Endothelial cell of hepatic sinusoid (primary cell): ENCODE data around the gene ALDH1B1.
"Not testable (repeated sequence)": the region's sequence is repeated elsewhere in the genome, so short reads cannot be mapped to it uniquely, and the experiment has no call there.

ENCODE experiments used
- in situ Hi-C: cut with HindIII; loops from 2 replicates; pipeline ENCODE4 v1.10.0; 2017; ENCODE audit warnings: low sequenced_read_pairs

ALDH1B1 gene

GRCh38 chr9:38360839-38361472 is 31.5 kb upstream of the ALDH1B1 start:
- in situ Hi-C loops, result no loop called here

DNA sequence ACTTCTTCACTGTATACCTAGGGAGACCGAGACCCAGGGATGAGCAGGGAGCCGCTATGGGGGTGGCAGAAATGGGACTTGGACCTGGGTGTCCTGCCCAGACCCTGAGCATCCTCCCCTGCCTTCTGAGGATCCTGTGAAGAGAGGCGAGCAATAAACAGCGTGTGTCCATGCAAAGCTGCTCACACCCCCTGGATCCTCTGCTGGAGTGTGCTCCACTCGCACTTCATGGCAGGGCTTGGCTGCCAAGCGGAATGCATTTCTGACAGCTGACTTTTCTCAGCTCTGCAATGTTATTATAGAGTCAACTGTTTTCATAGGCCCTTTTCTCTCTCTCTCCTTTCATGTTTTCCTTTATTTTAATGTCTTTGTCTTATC is 31.0 kb upstream of the ALDH1B1 start:
- in situ Hi-C loops, result no loop called here

DNA sequence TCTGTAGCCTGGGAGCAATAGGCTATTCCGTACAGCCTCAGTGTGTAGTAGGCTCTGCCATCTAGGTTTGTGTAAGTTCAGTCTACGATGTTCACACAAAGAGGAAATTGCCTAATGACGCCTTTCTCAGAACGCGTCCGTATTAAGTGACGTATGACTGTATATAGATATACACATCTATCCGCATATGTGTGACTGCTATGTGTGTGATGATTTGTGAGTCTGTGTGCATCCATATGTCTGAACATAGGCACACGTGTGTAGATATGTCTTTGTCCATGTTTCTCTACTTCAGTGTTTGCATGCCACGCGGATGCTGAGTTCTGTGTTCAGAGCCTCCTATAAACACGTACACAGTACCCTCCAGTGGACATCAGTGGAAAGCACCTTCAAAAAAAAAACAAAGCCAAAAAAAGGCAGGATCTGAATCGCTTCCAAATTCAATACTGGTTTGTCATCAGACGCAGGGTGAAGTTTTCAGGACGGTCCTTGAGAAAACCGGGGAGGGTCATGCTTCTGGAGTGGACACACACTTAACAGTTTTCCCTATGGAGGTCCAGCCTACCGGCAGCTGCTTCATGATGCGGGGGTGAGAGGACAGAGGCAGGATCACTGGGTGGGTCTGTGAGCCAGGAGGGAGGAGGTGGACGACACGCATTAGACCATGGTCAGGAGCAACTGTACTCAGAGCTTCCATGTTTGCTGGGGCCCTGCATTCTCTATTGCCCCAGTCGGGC is 29.5 kb upstream of the ALDH1B1 start:
- in situ Hi-C loops, result no loop called here

DNA sequence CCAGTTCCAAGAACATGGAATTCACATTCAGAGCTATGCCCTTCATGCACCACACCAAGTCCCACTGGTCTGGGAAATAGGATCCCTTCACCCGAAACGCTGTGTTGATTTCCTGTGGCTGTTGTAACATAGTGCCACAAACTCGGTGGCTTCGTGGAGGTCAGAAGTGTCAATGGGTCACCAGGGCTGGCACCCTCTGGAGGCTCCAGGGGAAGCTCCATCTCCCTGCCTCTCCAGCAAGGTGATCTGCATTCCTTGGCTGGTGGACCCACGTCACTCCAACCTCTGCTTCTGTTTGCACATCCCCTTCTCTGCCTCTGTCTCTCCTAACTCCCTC is 28.9 kb upstream of the ALDH1B1 start:
- in situ Hi-C loops, result no loop called here

DNA sequence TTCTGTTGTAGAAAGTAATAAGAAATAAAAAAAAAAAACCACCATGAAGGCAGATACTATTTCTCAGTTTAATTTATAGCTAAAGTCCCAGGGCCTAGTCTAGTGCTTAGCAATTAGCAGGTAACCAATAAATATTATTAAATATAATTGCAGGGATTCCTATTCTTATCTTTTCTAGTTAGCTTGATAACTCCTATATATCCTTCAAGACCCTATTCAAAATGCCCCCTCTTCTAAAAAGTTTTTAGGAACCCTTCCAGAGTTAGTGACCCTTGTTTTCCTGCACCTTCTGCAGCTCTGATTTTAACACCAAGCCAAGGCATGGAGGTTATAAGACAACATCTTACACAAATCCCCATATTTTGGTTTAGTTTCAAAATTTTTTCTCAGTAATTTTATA is 24.6 kb upstream of the ALDH1B1 start:
- in situ Hi-C loops, result no loop called here

DNA sequence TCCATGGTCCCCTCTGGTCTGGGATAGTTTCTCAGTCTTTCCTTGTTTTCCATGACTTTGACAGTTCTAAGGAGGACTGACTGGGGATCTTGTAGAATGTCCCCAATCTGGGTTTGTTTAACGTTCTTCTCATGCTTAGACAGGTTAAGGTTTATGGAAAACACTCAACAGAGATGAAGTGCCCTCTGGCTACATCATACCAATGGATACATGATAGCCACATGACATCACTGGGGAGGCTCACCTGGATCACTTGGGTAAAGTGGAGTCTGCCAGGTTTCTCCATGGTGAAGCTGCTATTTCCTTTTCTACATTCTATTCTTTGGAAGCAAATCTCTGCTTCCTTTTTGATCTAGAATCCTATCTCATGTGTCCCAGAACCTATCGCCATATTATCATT is 23.8 kb upstream of the ALDH1B1 start:
- in situ Hi-C loops, result no loop called here

DNA sequence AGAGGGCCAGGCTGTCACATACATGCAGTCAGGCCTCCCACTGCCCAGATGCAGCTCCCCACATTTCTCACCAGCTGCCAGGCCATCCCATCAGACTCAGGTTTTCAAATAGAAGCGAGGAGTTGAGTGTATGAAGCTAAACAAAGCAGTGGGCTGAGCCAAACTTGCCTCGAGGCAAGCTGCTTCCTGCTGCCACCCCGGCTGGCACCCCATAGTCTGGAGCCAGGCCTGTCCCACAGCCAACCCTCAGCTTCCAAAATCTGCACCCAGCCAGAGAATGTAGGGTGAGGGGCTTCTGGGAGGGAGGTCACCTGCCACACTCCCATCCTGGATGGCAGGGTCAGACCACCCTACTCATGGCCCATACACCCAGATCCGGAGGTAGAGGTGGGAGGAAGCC is 22.3 kb upstream of the ALDH1B1 start:
- in situ Hi-C loops, result no loop called here

- in situ Hi-C loops, result no loop called here
Observed at GRCh38 chr9:38371495-38371894, 21.0 kb upstream of the ALDH1B1 start.

DNA sequence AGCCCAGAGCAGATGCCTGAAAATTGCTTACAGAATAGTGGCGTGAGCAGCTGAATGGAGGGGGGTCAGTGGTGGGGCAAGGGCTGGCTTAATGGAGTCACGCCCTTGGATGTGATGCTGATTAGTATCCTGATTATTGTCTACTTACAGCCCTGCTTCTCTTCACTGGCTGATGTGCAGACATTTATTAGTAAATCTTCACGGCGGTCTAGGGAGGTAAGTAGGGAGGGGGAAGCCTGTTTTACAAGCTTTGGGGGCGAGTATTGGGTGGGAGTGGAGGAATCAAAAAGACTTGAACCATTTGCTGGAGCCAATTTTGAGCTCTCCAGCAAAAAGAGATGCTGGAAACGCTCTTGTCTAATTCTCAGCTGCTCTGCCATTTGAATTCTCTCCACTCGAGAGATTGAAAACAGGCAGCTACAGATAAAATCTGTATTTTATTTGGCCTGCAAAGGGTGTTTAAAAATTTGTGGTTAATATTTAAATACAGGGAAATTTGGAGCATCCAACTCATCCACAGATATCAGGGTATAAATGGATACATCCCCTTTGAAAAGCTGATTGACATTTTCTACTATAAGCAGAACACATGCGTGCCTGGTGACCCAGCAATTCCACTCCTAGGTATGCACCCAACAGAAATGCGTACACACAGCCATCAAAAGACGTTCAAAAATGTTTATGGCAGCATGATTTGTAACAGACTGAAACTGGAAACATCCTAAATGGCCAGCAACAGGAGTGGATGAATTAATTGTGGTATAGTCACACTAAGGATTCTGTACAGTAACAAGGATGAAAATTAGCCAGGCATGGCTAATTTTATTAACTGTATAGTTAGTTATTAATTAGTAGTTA is 19.5 kb upstream of the ALDH1B1 start:
- in situ Hi-C loops, result no loop called here

- in situ Hi-C loops, result no loop called here
Observed at GRCh38 chr9:38373679-38374078, 18.8 kb upstream of the ALDH1B1 start.

GRCh38 chr9:38374847-38375571 is 17.5 kb upstream of the ALDH1B1 start:
- in situ Hi-C loops, result no loop called here

DNA sequence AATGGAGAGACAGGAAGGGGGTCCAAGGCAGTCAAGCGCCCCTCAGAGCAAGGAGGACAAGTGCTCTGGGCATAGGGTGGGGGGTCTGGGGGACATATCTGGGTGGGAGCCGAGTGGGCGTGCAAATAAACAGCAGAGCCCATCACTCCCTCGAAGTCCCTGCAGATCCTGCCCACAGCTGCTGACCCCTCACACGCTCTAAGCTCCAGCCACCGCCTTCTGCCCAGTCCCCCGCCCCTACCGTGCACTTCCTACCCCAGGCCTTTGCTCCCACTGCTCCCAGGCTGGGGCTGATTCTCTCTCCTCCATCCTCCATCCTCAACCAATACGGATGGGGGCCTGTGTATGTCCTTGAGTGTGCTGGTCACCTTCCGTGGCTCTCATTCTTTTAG is 16.9 kb upstream of the ALDH1B1 start:
- in situ Hi-C loops, result no loop called here

- in situ Hi-C loops, result no loop called here
Observed at GRCh38 chr9:38376021-38376670, 16.4 kb upstream of the ALDH1B1 start.

DNA sequence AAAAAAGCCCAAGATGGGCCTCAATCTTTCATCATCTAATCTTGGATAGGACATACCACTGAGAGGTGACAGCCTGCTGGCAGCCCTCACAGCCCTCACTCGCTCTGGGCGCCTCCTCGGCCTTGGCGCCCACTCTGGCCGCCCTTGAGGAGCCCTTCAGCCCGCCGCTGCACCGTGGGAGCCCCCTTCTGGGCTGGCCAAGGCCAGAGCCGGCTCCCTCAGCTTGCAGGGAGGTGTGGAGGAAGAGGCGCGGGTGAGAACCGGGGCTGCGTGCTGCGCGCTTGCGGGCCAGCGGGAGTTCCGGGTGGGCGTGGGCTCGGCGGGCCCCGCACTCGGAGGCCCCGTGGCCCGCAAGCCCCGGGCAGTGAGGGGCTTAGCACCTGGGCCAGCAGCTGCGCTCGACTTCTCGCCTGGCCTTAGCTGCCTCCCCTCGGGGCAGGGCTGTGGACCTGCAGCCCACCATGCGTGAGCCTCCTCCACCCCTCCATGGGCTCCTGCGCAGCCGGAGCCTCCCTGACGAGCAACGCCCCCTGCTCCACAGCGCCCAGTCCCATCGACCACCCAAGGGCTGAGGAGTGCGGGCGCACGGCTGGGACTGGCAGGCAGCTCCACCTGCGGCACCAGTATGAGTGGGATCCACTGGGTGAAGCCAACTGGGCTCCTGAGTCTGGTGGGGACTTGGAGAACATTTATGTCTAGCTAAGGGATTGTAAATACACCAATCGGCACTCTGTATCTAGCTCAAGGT is 15.0 kb upstream of the ALDH1B1 start:
- in situ Hi-C loops, result not testable (repeated sequence)

GRCh38 chr9:38380230-38380871 is 12.2 kb upstream of the ALDH1B1 start:
- in situ Hi-C loops, result no loop called here

DNA sequence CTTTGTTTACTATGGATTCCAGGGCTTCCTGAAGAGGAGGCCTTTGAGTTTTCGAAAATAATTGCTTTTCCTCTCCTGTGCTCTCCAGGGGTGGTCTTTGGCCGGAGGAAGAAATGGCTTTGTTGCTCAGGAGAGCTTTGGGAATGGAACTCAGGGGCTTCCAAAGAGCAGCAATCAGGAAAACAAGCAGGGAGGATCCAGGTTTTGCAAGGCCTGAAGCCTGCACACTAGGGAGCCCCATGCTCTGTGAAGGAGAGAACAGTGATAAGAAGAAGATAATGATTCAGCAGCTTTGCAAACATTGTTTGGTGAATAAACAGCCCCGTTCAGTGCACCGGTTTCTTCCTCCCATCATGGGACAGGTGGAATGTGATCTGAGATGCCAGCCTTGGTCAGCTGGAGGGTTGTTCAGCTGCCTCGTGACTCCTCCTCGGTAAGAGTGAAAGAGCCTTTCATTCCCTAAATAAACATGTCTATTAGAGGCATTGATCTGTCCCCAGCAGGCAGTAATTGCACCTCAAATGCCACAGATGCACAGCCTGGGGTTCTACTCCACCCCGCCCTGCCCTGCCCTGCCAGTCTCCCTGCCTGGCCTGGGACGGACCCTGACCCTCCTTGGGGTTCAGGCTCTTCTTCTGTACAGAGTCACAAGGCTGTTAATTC is 11.5 kb upstream of the ALDH1B1 start:
- in situ Hi-C loops, result no loop called here

DNA sequence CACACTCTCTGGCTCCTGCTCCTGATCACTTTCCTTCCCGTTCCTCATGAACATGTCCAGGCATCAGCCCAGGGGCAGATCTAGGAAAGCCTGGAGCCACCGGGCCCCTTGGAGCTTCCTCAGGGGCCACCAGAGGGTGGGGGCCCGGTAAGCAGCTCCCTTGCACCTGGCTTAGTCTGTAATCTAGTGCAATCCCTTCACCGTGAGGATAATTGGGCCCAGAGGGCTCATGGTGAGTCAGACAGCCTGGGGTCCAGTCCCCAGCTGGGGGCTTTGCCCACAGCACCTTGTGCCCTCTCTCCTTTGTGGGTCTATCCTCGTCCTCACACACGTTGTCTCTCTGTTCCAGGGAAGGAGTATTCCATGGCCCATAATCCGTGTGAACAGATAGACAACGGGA is 10.4 kb upstream of the ALDH1B1 start:
- in situ Hi-C loops, result no loop called here

DNA sequence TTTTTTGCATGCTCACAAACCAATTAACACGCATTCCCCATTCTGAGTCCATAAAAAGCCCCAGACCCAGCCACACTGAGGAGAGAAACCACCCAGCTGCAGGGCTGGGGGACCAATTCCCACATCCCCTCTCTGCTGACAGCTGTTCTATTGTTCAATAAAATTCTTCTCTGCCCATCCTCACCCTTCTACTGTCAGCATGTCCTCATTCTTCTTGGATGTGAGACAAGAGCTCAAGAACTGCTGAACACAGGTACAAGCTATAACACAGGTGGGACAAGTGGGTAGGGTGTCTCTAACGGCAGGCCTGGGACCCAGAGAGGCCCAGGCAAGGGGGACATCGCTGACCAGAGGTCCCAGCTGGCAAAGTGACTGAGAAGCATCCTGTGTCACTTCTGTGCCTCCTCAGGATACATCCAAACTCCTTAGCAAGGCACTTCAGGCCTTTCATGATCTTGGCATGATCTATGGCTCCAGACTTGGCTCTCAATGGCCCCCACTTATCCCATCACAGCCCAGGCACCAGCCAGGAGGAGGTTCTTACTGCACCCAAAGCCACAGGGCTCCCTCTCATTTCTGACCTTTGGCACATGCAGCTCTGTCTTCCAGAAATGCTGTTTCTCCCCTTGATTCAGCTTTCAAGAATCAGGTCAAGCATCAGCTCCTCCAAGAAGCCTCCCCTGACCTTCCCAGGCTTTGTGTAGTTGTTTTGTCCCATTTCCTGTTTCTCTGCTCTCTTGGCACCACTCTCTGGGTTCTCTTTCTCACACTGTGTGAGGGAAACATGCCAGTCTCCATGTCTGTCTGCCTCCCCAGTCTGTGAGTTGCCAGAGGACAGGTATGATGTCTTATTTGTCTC is 7.3 kb upstream of the ALDH1B1 start:
- in situ Hi-C loops, result no loop called here
